NCI-H2081 treated with DMSO at 0.1 percent for 48 hours (cell line): Measurements from ENCODE around the gene OPRD1.
"Not testable (repeated sequence)": the region's sequence is repeated elsewhere in the genome, so short reads cannot be mapped to it uniquely, and the experiment has no call there.

Source experiments
- DNase-seq: peaks from one replicate; lab custom pipeline; 2025; lab: John Stamatoyannopoulos, UW

The OPRD1 gene

GRCh38 chr1:28801461-28801860 lies 10.5 kb upstream of the OPRD1 start:
- no peak for DNase-seq

- DNase-seq: no peak
Measured at GRCh38 chr1:28803051-28803450, 8.9 kb upstream of the OPRD1 start.

DNA sequence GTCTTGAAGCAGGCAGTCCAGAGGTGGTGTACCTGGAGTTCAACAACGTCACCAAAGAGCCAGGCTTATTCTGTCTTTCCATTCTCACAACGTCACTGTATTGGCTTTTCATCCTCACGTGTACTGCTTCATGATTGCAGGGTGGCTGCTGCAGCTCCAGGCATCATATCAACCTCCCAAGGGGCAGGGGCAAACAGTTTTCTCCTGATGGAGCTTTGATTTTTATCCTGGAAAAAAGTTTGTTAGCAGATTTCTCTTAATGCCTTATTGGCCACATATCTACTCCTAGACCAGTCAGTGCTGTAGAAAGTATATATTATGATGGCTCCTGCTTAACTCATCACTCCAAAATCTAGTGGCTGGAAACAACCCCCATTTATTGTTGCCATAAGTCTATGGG lies 8.3 kb upstream of the OPRD1 start:
- DNase-seq: no peak

DNA sequence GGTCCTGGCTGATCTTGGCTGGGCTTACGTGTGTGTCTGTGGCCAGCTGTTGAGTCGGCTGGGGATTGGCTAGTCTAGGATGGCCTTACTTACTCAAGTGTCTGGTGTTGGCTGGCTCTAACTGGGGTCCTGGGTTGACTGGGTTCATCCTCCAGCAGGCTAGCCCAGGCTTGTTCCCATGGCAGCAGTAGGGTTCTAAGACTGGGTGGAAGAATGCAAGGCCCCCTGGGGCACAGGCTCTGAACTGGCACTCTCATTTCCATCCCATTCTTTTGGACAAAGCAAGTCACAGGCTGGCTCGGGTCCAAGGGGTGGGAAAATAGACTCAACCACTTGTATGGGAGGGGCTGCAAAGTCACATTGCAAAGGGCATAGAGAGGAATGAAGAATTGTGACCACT lies 7.9 kb upstream of the OPRD1 start:
- DNase-seq: no peak

- DNase-seq: no peak
Measured at GRCh38 chr1:28807046-28807445, 4.9 kb upstream of the OPRD1 start.

DNA sequence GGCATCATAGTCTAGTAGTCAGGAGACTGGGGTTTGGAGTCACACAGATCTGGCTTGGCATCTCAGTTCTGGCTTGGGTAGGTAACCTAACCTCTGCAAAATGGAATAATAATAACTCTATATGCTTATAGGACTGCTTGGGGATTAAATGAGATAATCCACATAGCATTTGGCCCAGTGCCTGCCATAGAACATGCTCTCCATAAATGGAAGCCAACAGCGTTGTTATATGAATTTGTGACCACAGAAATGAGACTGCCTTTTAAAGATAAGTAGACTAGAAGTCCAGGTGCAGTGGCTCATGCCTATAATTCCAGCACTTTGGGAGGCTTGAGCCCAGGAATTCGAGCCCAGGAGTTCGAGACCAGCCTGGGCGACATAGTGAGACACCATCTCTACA lies 4.0 kb upstream of the OPRD1 start:
- DNase-seq: no peak

DNA sequence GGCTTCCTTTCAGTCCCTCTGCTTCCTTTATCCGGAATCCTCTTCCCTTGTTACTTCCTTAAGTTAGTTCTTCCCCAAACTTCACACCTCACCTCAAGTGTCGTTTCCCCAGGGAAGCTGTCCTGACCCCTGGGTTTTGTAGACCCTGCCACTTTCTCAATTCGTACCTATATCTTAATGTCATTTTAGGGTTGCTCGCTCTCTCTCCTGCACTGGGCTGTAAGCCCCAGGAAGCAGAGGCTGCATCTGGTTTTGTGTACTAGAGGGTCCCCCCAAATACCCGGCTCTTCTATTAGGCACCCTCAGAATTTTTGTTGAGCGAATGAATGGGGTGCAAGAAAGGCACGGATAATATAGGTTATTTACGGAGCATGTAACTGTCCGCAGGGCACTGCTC lies 603 bp upstream of the OPRD1 start:
- DNase-seq: no peak

DNA sequence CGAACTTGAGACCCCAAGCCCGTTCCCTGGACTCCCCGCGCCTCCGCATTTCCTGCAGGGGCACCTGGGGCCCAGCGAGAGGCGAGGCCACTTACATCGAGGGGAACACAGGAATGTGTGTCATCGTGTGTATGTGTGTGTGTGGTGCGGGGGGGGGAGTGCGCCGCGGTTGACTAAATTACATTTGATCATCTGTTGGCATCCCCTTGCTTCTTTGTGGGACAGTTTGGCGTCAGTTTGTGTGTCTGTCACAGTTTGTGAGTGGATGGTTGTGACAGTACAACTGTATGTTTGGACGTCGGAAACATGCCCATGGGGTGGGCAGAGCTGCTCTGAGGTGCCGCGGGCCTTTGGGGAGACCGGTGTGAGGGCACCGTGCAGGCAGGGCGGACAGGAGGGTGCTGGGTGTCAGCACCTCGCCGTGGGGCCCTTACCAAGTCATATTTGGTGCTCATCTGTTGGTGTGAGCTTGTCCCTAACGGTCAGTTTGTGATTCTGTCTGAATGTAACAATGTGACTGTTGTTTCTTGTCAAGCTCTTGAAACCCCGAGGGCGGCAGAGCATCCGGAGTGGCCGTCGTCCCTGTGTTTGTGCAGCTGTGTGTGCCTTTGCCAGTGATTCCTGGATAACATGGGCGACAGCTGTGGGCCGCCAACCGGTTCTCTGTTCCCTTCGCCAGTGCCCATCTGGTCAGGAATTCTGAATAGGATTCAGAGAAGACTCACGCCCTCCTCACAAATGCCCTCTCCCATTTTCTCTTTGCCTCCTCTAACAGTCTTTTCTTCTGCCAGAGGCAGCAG lies 899 bp downstream of the OPRD1 start:
- DNase-seq: no peak

DNA sequence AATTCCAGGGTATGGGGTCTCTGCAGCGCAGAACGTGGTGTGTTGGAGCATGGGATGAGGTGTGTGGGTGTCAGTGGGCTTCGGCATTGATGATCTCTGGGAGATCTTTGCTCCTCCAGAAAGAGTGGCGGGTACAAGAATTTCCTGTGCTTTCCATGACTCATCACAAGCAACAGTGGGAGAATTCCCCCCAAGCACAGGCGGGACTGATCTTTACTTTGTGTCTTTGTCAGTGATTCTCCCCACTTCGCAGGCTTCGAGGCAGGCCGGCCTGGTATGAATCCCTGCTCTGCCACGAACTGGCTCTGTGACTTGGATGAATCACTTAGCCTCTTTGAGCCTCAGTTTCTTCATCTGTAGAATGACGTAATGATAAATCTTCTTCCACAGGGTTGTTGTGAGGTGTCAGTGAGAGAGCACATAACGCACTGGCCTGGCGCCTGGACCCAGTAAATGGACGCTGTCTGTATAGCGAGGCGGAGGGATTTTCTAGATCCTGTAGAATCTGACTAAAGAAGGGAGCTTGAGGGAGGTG lies 2.0 kb downstream of the OPRD1 start:
- no peak for DNase-seq

DNA sequence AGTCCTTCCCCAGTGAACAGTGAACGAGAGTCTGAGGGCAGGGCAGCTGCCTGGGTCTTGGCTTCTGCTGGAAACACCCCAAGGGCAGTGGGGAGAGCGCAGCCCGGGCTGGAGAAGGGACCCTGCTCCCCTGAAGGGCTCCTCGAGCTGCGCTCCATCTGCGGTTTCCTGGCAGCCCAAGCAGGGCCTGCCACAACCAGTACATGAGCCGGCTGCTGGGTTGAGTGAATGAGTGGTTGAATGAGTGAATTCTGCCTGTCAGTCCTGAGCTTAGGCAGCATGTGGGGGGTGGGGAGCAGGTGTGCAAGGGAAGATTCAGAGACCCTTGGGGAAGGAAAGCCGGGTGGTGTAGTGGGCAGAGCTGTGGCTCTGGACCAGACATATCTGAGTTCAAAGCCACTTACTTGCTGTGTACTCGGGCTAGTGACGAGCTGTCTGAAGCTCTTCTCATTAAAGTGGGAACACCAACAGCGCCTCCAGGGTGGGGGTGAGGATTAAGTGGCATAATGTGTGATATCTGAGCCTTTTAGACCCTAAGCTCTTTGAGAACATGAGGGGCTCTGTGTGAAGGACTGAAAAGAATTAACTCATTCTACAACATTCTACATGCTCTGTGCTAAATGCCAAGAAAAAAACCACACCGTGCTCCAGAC lies 3.7 kb downstream of the OPRD1 start:
- no peak for DNase-seq

GRCh38 chr1:28817133-28817532 lies 5.2 kb downstream of the OPRD1 start:
- no peak for DNase-seq

DNA sequence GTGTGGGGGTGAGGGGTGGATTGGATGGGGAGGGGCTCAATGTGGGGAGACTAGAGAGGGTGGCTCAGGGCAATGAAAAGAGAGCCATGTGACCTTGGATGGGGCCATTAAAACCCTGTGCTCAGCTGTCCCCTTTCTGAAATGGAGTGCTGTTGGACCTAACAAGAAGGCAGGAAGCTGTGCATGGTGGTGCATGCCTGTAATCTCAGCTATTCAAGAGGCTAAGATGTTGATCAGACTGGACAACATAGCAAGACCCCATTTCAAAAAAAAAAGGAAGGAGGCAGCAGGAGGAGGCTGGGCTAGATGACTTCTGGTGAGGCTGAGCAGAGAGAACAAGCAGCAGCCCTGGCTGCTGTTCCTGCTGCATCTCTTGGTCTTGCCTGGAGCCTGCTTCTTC lies 7.0 kb downstream of the OPRD1 start:
- DNase-seq: no peak

- no peak for DNase-seq
Measured at GRCh38 chr1:28822799-28823198, 10.8 kb downstream of the OPRD1 start.

- not testable (repeated sequence) for DNase-seq
Measured at GRCh38 chr1:28824061-28824460, 12.1 kb downstream of the OPRD1 start.

- DNase-seq: not testable (repeated sequence)
Measured at GRCh38 chr1:28828227-28828858, 16.4 kb downstream of the OPRD1 start.

DNA sequence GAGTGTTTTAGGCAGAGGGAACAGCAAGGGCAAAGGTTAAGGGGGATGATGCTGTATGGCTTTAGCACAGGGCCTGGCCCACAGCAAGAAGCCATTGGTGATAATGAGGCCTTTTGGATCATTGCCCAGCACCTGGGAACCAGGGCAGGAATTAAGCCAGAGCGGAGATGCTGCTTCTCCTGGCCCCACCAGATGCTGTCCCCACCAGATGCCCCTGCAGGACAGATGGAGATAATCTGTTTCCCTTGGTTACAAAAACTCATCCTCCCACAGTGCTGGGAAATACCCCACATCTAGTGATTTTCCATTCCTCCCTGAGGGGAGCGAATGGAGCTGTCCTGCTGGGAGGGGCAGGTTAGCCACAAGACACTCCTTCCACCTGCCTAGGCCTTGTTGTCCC lies 18.8 kb downstream of the OPRD1 start:
- no peak for DNase-seq

- no peak for DNase-seq
Measured at GRCh38 chr1:28832966-28833365, 21.0 kb downstream of the OPRD1 start.

DNA sequence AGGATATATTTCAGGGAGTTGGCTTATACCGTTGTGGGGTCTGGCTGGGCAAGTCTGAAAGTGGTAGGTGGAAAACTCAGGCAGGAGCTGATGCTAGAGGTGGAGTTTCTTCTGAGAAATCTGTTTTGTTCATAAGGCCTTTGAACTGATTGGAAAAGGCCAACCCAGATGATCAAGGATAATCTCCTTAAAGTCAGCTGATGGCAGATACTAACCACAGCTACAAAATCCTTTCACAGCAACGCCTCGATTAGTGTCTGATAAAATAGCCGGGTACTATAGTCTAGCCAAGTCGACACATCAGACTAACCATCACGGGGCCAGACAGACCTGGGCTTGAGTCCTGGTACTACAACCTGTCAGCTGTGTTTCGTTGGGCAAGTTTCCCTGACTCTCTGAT lies 21.4 kb downstream of the OPRD1 start:
- no peak for DNase-seq

- DNase-seq: peak; percentile 85
Measured at GRCh38 chr1:28835237-28835650, 23.3 kb downstream of the OPRD1 start.

DNA sequence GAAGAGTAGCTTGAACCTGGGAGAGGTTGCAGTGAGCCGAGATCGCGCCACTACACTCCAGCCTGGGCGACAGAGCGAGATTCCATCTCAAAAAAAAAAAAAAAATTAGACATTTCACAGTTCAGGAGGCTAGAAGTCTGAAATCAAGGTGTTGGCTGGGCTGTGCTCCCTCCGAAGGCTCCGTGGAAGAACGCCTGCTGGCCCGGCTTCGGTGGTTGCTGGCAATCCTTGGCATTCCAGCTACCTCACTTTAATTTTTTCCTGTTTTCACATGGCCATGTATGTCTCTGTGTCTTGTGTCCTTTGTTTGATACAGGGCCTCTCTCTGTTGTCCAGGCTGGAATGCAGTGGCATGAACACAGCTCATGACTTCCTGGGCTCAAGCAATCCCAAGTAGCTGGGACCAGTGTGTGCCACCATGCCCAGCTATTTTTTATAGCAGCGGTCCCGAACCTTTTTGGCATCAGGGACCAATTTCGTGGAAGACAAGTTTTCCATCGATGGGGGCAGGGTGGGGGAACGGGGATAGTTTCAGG lies 24.5 kb downstream of the OPRD1 start:
- DNase-seq: no peak

DNA sequence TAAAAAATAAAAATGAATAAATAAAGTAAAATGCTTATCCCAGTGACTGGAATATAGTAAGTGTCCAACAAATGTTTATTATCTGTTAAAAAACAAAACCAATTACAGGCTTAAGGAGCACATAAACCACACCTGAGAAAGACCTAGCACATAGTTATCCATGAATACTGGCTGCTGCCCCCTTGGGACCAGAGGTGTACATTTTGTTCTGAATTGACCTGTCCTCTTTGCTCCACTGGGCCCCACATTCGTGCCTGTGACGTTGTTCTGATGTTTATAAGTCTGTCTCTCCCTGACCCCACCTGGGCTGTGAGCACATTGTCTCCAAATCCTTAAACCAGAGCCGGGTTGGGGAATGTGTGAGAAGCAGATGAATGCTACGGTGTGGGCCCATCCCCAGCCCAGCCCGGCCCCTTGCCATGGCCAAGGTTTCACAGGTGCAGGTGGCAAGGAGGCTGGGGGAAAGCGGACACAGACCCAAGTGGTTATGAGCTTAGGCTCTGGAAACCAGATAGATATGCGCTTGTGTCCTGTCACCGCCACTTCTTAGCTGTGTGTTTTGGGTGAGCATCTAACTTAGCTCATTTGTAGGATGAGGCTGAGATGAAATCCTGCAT lies 29.1 kb downstream of the OPRD1 start:
- no peak for DNase-seq
